VCaP (cell line): Measurements from ENCODE around the gene GPATCH11.

Experiments
- H3K27ac ChIP-seq: fragments of 450-650 bp; 2 replicates; pipeline ENCODE4 v1.5.1; 2017
- CTCF ChIP-seq: fragments of 450-650 bp; conservative IDR thresholded peaks from 2 replicates; pipeline ENCODE4 v1.5.1; 2017; ENCODE audit warnings: mild to moderate bottlenecking, moderate library complexity

The GPATCH11 gene

GRCh38 chr2:37125416-37125815 is 41.1 kb downstream of the GPATCH11 start:
- H3K27ac ChIP-seq = no peak overlapping the region
- TF ChIP-seq CTCF = no peak

GRCh38 chr2:37132914-37133313 is 48.6 kb downstream of the GPATCH11 start:
- H3K27ac ChIP-seq = no peak overlapping the region
- TF ChIP-seq CTCF = no peak

GRCh38 chr2:37142546-37142945 is 58.2 kb downstream of the GPATCH11 start:
- peak overlapping the region; percentile 42; the same call in 1 of the 2 replicates for H3K27ac ChIP-seq
- TF ChIP-seq CTCF = no peak

- no peak for TF ChIP-seq CTCF
- peak overlapping the region; percentile 42 for H3K27ac ChIP-seq
Observed at GRCh38 chr2:37143974-37144373, 59.7 kb downstream of the GPATCH11 start.

- TF ChIP-seq CTCF = no peak
Observed at GRCh38 chr2:37146062-37146461, 61.7 kb downstream of the GPATCH11 start.

GRCh38 chr2:37148325-37148724 is 64.0 kb downstream of the GPATCH11 start:
- no peak for TF ChIP-seq CTCF
- H3K27ac ChIP-seq = peak overlapping the region; percentile 96

More at GRCh38 chr2:37146062-37146461, 61.7 kb downstream of the GPATCH11 start:
- no peak overlapping the region for H3K27ac ChIP-seq
